NCI-H446 treated with DMSO at 0.1 percent for 48 hours (cell line): Measurements from ENCODE around the gene PLS3.
"Not testable (repeated sequence)": the region's sequence is repeated elsewhere in the genome, so short reads cannot be mapped to it uniquely, and the experiment has no call there.

Source experiments
- DNase-seq: peaks from one replicate; lab custom pipeline; 2025; lab: John Stamatoyannopoulos, UW

The PLS3 gene

GRCh38 chrX:115609621-115610020 lies 48.6 kb downstream of the PLS3 start:
- no peak for DNase-seq

GRCh38 chrX:115616943-115617563 lies 56.1 kb downstream of the PLS3 start:
- DNase-seq = no peak

- DNase-seq = no peak
These were observed 61.6 kb downstream of the PLS3 start for GRCh38 chrX:115622534-115622933.

- no peak for DNase-seq
These were observed 63.9 kb downstream of the PLS3 start for GRCh38 chrX:115624916-115625315.

- no peak for DNase-seq
These were observed 64.8 kb downstream of the PLS3 start for GRCh38 chrX:115625572-115626301.

- no peak for DNase-seq
These were observed 69.2 kb downstream of the PLS3 start for GRCh38 chrX:115630204-115630603.

GRCh38 chrX:115632455-115632854 lies 71.5 kb downstream of the PLS3 start:
- no peak for DNase-seq

- not testable (repeated sequence) for DNase-seq
These were observed 72.4 kb downstream of the PLS3 start for GRCh38 chrX:115633397-115633796.

GRCh38 chrX:115639334-115639880 lies 78.4 kb downstream of the PLS3 start:
- DNase-seq = no peak

- DNase-seq = no peak
These were observed 81.3 kb downstream of the PLS3 start for GRCh38 chrX:115642311-115642710.

- DNase-seq = no peak
These were observed 82.0 kb downstream of the PLS3 start for GRCh38 chrX:115642895-115643530.

- DNase-seq = not testable (repeated sequence)
These were observed 83.4 kb downstream of the PLS3 start for GRCh38 chrX:115644397-115644796.

GRCh38 chrX:115649461-115650063 lies 88.6 kb downstream of the PLS3 start:
- DNase-seq = no peak

GRCh38 chrX:115650449-115650848 lies 89.5 kb downstream of the PLS3 start:
- DNase-seq = no peak

GRCh38 chrX:115650916-115651315 lies 89.9 kb downstream of the PLS3 start:
- DNase-seq = no peak

GRCh38 chrX:115652221-115652620 lies 91.2 kb downstream of the PLS3 start:
- DNase-seq = no peak

GRCh38 chrX:115665122-115665521 lies 104.1 kb downstream of the PLS3 start:
- no peak for DNase-seq

GRCh38 chrX:115679460-115679859 lies 118.5 kb downstream of the PLS3 start:
- DNase-seq = no peak

GRCh38 chrX:115687595-115687994 lies 126.6 kb downstream of the PLS3 start:
- no peak for DNase-seq

- DNase-seq = no peak
These were observed 129.0 kb downstream of the PLS3 start for GRCh38 chrX:115689931-115690330.

GRCh38 chrX:115690511-115691216 lies 129.7 kb downstream of the PLS3 start:
- DNase-seq = peak; percentile 16

- no peak for DNase-seq
These were observed 132.5 kb downstream of the PLS3 start for GRCh38 chrX:115693476-115693875.
